ENCODE measurements around the gene OR4D10.
"Not testable (repeated sequence)": the region's sequence is repeated elsewhere in the genome, so short reads cannot be mapped to it uniquely, and the experiment has no call there.

OR4D10 gene

DNA sequence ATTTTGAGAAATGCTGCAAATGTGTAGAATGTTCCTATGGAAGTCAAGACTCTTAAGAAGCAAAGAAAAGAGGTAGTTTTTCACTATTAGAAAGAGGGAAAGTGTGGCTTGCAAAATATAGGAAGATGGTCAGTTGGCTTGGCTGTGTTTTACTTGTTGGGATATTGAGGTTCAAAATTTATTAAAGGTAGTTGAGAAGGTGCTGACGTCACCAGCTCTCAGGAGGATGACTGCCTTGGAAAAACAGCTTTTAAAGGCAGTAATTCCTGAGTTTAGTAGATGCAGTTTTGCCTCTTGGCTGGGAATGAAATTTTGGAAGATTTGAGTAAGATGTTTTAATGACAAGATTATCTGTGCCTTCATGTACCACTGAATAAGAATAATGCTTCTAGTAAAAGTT, 38.6 kb downstream of the OR4D10 start:
- no peak for DNase-seq
- in situ Hi-C loops (cut with HindIII; ENCODE audit: low pct_ligation_motif_present, low pct_unique_long_range_greater_than_20kb, low sequenced_read_pairs): no loop called here

GRCh38 chr11:59520139-59520538, 47.0 kb downstream of the OR4D10 start:
- DNase-seq; in situ Hi-C loops (cut with HindIII; ENCODE audit: low pct_ligation_motif_present, low pct_unique_long_range_greater_than_20kb, low sequenced_read_pairs): not testable (repeated sequence)

GRCh38 chr11:59520741-59521140, 47.6 kb downstream of the OR4D10 start:
- DNase-seq: no peak
- in situ Hi-C loops (cut with HindIII; ENCODE audit: low pct_ligation_motif_present, low pct_unique_long_range_greater_than_20kb, low sequenced_read_pairs): no loop called here

DNA sequence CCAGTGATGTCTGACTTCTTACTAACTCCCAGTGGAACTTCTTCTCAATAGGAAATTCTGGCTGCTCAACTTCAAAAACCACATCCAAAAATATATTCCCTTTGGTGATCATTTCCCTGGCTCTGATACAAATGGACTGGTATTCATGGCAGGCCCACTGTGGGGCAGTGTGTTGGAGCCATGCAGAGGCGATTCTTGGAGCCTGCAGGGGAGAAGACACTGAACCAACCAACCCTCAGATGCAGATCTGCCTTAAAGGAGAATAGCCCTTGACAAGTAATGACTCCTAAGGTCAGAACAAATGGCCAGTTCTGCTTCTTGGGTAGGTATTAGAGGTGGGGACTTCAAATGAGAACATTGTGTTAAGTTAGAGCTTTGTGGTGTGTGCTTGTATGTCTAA, 50.4 kb downstream of the OR4D10 start:
- no peak for DNase-seq
- in situ Hi-C loops (cut with HindIII; ENCODE audit: low pct_ligation_motif_present, low pct_unique_long_range_greater_than_20kb, low sequenced_read_pairs): no loop called here

- in situ Hi-C loops (cut with HindIII; ENCODE audit: low pct_ligation_motif_present, low pct_unique_long_range_greater_than_20kb, low sequenced_read_pairs): no loop called here
- no peak for DNase-seq
Measured at GRCh38 chr11:59528711-59529110, 55.6 kb downstream of the OR4D10 start.

Measured in ACHN (cell line).